Measurements from ENCODE around the gene RSPH1. TPM values are rescaled to one million over a fixed set of nuclear protein-coding genes. Genes with fewer than 3 reads are reported as not detected.
A peak's percentile ranks its signal among the peaks of the same experiment; 100 is the strongest.
"Not testable (repeated sequence)": the region's sequence is repeated elsewhere in the genome, so short reads cannot be mapped to it uniquely, and the experiment has no call there.

RSPH1 gene
- total RNA-seq, 2 experiments from 2014 or later, result 0.21 to 0.34 TPM

DNA sequence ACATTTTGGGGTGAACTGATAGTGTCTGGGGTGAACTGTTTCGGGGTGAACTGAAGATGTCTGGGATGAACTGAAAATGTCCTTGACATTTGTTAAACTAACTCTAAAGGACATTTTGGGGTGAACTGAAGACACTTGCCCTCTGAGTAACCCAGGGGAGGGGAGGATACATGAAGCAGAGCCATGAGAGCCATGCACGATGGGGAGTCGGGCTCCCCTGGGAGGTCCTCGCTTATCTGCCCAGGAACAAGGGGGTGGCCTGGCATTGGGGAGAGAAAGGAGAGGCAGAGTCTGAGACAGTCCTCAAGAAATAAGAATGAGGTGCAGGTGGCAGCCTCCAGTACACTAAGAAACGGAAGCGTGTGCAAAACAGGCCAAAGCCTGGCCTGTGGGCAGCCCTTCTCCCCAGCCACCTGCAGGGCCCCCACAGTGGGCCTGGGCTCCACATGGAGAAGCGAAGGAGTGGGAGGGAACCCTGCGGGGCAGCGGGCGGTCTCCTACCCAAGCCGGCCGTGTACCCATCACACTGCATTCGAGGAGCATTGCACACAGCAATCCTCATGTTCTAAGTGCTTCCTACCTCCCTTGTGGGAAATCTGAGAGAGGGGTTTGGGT is 24.2 kb downstream of the RSPH1 start:
- H3K9me3 Mint-ChIP-seq (ENCODE audit: low read depth), result no peaks in the 10 kb centered on the region
- H3K4me3 Mint-ChIP-seq, result no peak overlapping the region
- ATAC-seq (no peak), DNase-seq (peak; percentile 2)
- peaks cover 9% of the 10 kb centered on the region for H3K4me1 Mint-ChIP-seq
- ChIA-PET CTCF (no interaction called here), POLR2A (no interaction called here)
- no peak overlapping the region for H3K27ac Mint-ChIP-seq
- no peaks in the 10 kb centered on the region for H3K36me3 Mint-ChIP-seq (ENCODE audit: low read depth)
- intact Hi-C loops (cut with DNase I, micrococcal nuclease), result no loop called here
- H3K27me3 Mint-ChIP-seq, result peaks cover 3% of the 10 kb centered on the region

DNA sequence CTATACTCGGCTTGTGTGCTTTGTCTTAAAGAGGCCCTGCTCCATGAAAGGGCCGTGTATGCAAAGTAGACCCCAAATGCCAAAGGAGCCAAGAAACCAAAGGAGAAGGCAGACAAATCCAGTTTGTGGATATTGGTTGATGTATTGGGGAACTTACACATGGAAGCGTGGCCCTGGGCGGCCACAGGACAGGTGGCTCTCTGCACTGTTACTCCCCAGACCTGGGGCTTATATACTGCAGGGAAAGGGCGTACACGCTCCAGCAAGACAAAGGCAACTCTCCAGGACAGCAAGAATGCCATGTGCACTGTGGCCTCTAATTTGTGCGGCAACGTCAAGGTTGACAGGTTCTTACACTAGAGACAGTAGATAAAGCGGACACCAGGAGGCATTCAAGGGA is 24.8 kb downstream of the RSPH1 start:
- ChIA-PET POLR2A (no interaction called here), CTCF (no interaction called here)
- H3K4me1 Mint-ChIP-seq, result peaks cover 9% of the 10 kb centered on the region
- H3K9me3 Mint-ChIP-seq (ENCODE audit: low read depth), result no peaks in the 10 kb centered on the region
- no peak overlapping the region for H3K27ac Mint-ChIP-seq
- H3K36me3 Mint-ChIP-seq (ENCODE audit: low read depth), result no peaks in the 10 kb centered on the region
- H3K4me3 Mint-ChIP-seq, result no peak overlapping the region
- no peak for ATAC-seq
- no peak for DNase-seq
- intact Hi-C loops (cut with DNase I, micrococcal nuclease), result no loop called here
- H3K27me3 Mint-ChIP-seq, result peaks cover 3% of the 10 kb centered on the region

DNA sequence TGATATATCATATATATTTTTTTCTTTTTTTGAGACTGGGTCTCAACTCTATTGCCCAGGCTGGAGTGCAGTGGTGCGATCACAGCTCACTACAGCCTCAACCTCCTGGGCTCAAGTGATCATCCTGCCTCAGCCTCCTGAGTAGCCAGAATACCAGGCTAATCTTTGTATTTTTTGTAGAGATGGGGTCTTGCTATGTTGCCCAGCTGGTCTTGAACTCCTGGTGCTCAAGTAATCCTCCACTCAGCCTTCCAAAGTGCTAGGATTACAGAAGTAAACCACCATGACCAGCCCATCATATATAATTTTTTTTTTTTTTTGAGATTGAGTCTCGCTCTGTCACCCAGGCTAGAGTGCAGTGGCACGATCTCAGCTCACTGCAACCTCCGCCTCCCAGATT is 26.3 kb downstream of the RSPH1 start:
- ATAC-seq; CTCF ChIA-PET; H3K4me3 Mint-ChIP-seq; H3K36me3 Mint-ChIP-seq (ENCODE audit: low read depth); H3K27ac Mint-ChIP-seq; H3K9me3 Mint-ChIP-seq (ENCODE audit: low read depth); H3K27me3 Mint-ChIP-seq: not testable (repeated sequence)
- H3K4me1 Mint-ChIP-seq, result peaks cover 18% of the 10 kb centered on the region
- DNase-seq, result peak; percentile 0
- POLR2A ChIA-PET, result interaction anchor here (0.6 kb wide), 1 partner anchor 95 kb away, joined by 3 read pairs; no protein-coding TSS in a partner anchor
- intact Hi-C loops (cut with DNase I, micrococcal nuclease), result loop anchor here in 1 of 2 experiments (5.0 kb wide), 1 partner anchor 58 kb away; no protein-coding TSS in a partner anchor

DNA sequence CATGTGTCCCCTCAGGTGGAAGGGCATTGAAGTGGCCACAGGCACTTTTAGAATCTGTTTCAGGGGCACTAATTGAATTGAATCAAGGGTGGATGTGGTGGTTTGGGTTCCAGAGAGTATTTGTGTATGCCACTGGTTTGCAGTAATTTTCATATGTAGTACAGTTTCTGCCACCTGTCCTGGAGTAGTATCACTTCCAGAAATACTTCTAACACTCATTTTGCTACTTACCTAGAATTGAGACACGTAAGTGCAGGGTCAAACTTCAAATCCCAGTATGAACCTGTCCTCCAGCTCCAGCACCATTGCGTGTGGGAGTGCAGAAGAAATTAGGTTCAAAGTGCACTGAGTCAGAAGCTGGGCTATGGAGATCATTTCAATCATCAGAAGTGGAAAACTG is 26.8 kb downstream of the RSPH1 start:
- CTCF ChIA-PET, result interaction anchor here (0.6 to 1.1 kb wide), 3 partner anchors 8 to 323 kb away, joined by 3 to 4 read pairs (median 3); no protein-coding TSS in a partner anchor
- no peak overlapping the region for H3K27ac Mint-ChIP-seq

GRCh38 chr21:42468491-42469131 is 27.4 kb downstream of the RSPH1 start:
- no peaks in the 10 kb centered on the region for H3K27me3 Mint-ChIP-seq
- no peak overlapping the region for H3K27ac Mint-ChIP-seq
- H3K4me1 Mint-ChIP-seq, result peaks cover 26% of the 10 kb centered on the region
- H3K9me3 Mint-ChIP-seq (ENCODE audit: low read depth), result no peaks in the 10 kb centered on the region
- intact Hi-C loops (cut with DNase I, micrococcal nuclease), result loop anchor here in 1 of 2 experiments (5.0 kb wide), 1 partner anchor 59 kb away; no protein-coding TSS in a partner anchor
- ChIA-PET CTCF (interaction anchor here (0.6 to 1.1 kb wide), 3 partner anchors 9 to 323 kb away, joined by 3 to 4 read pairs (median 3); no protein-coding TSS in a partner anchor), POLR2A (no interaction called here)
- DNase-seq (no peak), ATAC-seq (no peak)
- no peaks in the 10 kb centered on the region for H3K36me3 Mint-ChIP-seq (ENCODE audit: low read depth)
- no peak overlapping the region for H3K4me3 Mint-ChIP-seq

More for the DNA sequence above, 26.8 kb downstream of the RSPH1 start:
- H3K36me3 Mint-ChIP-seq (ENCODE audit: low read depth), result no peaks in the 10 kb centered on the region
- H3K4me3 Mint-ChIP-seq, result no peak overlapping the region
- H3K4me1 Mint-ChIP-seq, result peaks cover 20% of the 10 kb centered on the region
- POLR2A ChIA-PET, result interaction anchor here (0.6 kb wide), 1 partner anchor 95 kb away, joined by 3 read pairs; no protein-coding TSS in a partner anchor
- no peaks in the 10 kb centered on the region for H3K9me3 Mint-ChIP-seq (ENCODE audit: low read depth)
- DNase-seq (peak; percentile 16), ATAC-seq (peak; percentile 41)
- peaks cover 2% of the 10 kb centered on the region for H3K27me3 Mint-ChIP-seq
- intact Hi-C loops (cut with DNase I, micrococcal nuclease), result loop anchor here in 1 of 2 experiments (5.0 kb wide), 1 partner anchor 58 kb away; no protein-coding TSS in a partner anchor

DNA sequence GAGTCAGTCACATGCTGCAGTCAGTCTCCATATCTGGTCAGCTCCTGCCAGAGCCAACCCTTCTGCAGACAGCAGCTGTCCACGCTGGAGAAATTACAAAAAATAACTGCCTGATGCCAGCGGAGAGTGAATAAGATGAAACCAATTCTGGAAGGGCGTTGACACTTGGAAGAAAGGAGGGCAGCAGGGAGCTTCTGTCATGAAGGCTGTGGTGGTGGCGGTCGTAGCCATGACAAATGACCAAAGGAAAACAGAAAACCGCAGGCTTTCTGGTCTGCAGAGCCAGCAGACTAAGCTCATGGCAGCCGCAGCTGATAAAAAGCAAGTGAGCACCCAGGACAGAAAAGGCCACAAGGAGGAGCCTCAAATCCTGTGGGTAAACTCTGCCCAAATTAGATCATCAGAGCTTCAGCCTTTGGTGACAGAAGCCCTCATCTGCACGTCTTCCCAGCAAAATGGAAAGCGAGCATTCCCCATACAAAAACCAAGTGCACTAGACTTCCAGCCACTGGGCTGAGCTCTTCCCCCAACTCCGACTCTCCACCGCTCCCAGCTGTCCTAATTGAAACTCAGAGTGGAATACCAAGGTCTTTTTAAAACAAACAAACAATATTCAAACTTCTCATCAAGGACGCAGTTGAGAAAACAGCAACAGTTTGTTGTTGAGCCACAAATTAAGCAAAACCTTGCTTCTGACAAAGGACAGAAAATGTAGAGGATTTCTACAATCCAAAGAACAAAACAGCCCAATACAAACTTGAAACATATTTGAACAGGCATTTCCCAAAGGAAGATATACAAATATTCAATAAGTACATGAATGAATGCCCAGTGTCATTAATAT is 28.7 kb downstream of the RSPH1 start:
- Mint-ChIP-seq H3K27me3 (no peaks in the 10 kb centered on the region), H3K4me1 (peaks cover 34% of the 10 kb centered on the region), H3K27ac (no peak overlapping the region), H3K9me3 (ENCODE audit: low read depth) (no peaks in the 10 kb centered on the region), H3K36me3 (ENCODE audit: low read depth) (no peaks in the 10 kb centered on the region), H3K4me3 (no peak overlapping the region)
- intact Hi-C loops (cut with DNase I, micrococcal nuclease), result loop anchor here in 1 of 2 experiments (5.0 kb wide), 1 partner anchor 60 kb away; no protein-coding TSS in a partner anchor
- POLR2A ChIA-PET, result interaction anchor here (0.6 to 1.2 kb wide), 2 partner anchors 11 to 16 kb away, joined by 5 read pairs; no protein-coding TSS in a partner anchor
- peak; percentile 43 for DNase-seq
- no peak for ATAC-seq
- CTCF ChIA-PET, result interaction anchor here (0.7 to 1.1 kb wide), 8 partner anchors 11 to 157 kb away, joined by 3 to 4 read pairs (median 3); no protein-coding TSS in a partner anchor

DNA sequence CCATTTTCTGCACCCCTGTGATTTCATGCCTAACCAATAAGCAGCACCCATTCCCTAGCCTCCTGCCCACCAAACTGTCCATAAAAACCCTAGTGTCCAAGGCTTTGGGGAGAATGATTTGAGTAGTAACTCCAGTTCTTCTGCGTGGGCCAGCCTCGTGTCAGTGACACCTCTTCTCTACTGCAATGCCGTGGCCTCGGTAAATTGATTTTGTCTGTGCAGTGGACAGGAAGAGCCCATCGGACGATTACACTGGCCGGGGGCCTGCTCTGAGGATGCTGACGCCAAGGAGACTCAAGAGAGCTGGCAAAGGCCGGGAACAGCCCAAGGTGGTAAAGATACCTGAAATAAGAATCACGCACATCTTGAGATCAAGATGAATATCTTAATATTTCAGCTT is 29.3 kb downstream of the RSPH1 start:
- H3K9me3 Mint-ChIP-seq (ENCODE audit: low read depth), result no peaks in the 10 kb centered on the region
- DNase-seq (no peak), ATAC-seq (no peak)
- intact Hi-C loops (cut with DNase I, micrococcal nuclease), result loop anchor here in 1 of 2 experiments (5.0 kb wide), 1 partner anchor 61 kb away; no protein-coding TSS in a partner anchor
- no peak overlapping the region for H3K27ac Mint-ChIP-seq
- POLR2A ChIA-PET, result interaction anchor here (0.6 to 1.2 kb wide), 2 partner anchors 10 to 17 kb away, joined by 5 read pairs; no protein-coding TSS in a partner anchor
- no peaks in the 10 kb centered on the region for H3K27me3 Mint-ChIP-seq
- H3K4me1 Mint-ChIP-seq, result peaks cover 41% of the 10 kb centered on the region
- CTCF ChIA-PET, result interaction anchor here (0.7 to 1.1 kb wide), 8 partner anchors 12 to 156 kb away, joined by 3 to 4 read pairs (median 3); no protein-coding TSS in a partner anchor
- H3K4me3 Mint-ChIP-seq, result no peak overlapping the region
- H3K36me3 Mint-ChIP-seq (ENCODE audit: low read depth), result no peaks in the 10 kb centered on the region

DNA sequence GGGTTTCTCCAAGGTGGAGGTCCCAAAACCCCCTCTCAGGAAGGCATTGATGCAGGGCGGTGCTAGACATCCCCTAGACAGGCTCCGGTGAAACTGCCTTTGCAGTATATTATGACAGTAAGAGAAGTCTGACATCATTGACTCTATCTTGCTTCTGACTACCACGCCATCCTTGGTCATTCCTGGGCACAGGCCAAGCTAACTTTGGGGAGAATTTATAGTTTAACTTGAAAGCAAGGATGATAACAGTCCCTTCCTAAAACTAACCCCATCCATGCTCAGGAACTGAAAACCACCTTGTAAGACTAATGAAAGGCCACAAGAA is 30.3 kb downstream of the RSPH1 start:
- H3K4me1 Mint-ChIP-seq, result peaks cover 50% of the 10 kb centered on the region
- H3K27ac Mint-ChIP-seq, result no peak overlapping the region
- H3K27me3 Mint-ChIP-seq, result no peaks in the 10 kb centered on the region
- ChIA-PET CTCF (no interaction called here), POLR2A (no interaction called here)
- DNase-seq (no peak), ATAC-seq (no peak)
- H3K9me3 Mint-ChIP-seq (ENCODE audit: low read depth), result peaks cover 1% of the 10 kb centered on the region
- intact Hi-C loops (cut with DNase I, micrococcal nuclease), result loop anchor here in 1 of 2 experiments (5.0 kb wide), 1 partner anchor 62 kb away; no protein-coding TSS in a partner anchor
- H3K4me3 Mint-ChIP-seq, result no peak overlapping the region
- H3K36me3 Mint-ChIP-seq (ENCODE audit: low read depth), result no peaks in the 10 kb centered on the region

GRCh38 chr21:42465008-42465802 is 30.8 kb downstream of the RSPH1 start:
- Mint-ChIP-seq H3K4me3 (no peak overlapping the region), H3K4me1 (peaks cover 56% of the 10 kb centered on the region), H3K27me3 (no peaks in the 10 kb centered on the region), H3K9me3 (ENCODE audit: low read depth) (peaks cover 1% of the 10 kb centered on the region), H3K27ac (peak overlapping the region; percentile 3), H3K36me3 (ENCODE audit: low read depth) (no peaks in the 10 kb centered on the region)
- ATAC-seq (no peak), DNase-seq (no peak)
- CTCF ChIA-PET, result no interaction called here
- intact Hi-C loops (cut with DNase I, micrococcal nuclease), result loop anchor here in 1 of 2 experiments (5.0 kb wide), 1 partner anchor 62 kb away; no protein-coding TSS in a partner anchor
- POLR2A ChIA-PET, result no interaction called here

- DNase-seq, result peak; percentile 77
- peaks cover 60% of the 10 kb centered on the region for H3K4me1 Mint-ChIP-seq
- intact Hi-C loops (cut with DNase I, micrococcal nuclease), result loop anchor here (1.0 to 5.0 kb wide), 5 partner anchors 32 to 237 kb away; partner anchors contain the start of genes RSPH1 (in 2 of the 2) and SLC37A1 (in 1 of the 2)
- H3K27ac Mint-ChIP-seq, result peak overlapping the region; percentile 84
- POLR2A ChIA-PET, result no interaction called here
- H3K27me3 Mint-ChIP-seq, result no peaks in the 10 kb centered on the region
- H3K9me3 Mint-ChIP-seq (ENCODE audit: low read depth), result peaks cover 1% of the 10 kb centered on the region
- CTCF ChIA-PET, result interaction anchor here (0.6 kb wide), 1 partner anchor 11 kb away, joined by 5 read pairs; no protein-coding TSS in a partner anchor
- no peaks in the 10 kb centered on the region for H3K36me3 Mint-ChIP-seq (ENCODE audit: low read depth)
- no peak overlapping the region for H3K4me3 Mint-ChIP-seq
- ATAC-seq, result peak; percentile 69
Observed at GRCh38 chr21:42463861-42464515, 32.0 kb downstream of the RSPH1 start.

Measured in activated CD4-positive, alpha-beta T cell treated with anti-CD3 and anti-CD28 coated beads for 36 hours (primary cell).